Tibial nerve (tissue), 3 donors: ENCODE results near the gene TBX15.

Experiments
- POLR2A ChIP-seq, 2 donors: fragments of 450-650 bp; IDR thresholded peaks; one replicate each; pipeline ENCODE4 v1.6.1; 2017; ENCODE audit warnings: antibody characterized with exemption in 2 of 2, mild to moderate bottlenecking in 2 of 2, moderate library complexity in 2 of 2
- TF ChIP-seq, protein P1 (sequence below), 5 experiments: fragments of 200-600 bp in 3 of 5; fragments of 450-650 bp in 2 of 5; sonication (generic) in 3 of 5; IDR thresholded peaks; one replicate each; pipeline ENCODE4 v1.5.1; 2016 to 2019; ENCODE audit warnings: antibody characterized with exemption in 5 of 5, mild to moderate bottlenecking in 3 of 5, moderate library complexity in 2 of 5

DNA sequence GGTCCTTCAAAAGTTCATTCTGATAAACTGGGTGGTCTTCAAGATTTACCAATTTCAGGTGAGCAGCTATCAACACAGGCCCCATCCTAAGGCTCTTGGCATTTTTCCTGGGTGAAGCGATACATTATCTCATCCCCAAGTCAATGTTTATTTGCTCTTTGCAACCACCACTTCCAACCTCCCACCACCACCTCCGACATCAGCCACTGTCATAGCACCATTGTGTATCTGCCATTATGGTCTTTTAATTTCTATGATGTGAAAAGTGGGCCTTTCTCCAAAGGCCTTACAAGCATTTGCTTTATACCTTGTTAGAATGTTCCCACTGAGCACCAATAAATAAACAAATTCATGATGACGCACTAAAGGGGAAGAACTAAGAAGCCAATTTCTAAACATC is 47.2 kb downstream of the TBX15 start:
- no peak for TF ChIP-seq POLR2A (IDR thresholded peaks at IDR 0.05)
- TF ChIP-seq, protein P1, sequence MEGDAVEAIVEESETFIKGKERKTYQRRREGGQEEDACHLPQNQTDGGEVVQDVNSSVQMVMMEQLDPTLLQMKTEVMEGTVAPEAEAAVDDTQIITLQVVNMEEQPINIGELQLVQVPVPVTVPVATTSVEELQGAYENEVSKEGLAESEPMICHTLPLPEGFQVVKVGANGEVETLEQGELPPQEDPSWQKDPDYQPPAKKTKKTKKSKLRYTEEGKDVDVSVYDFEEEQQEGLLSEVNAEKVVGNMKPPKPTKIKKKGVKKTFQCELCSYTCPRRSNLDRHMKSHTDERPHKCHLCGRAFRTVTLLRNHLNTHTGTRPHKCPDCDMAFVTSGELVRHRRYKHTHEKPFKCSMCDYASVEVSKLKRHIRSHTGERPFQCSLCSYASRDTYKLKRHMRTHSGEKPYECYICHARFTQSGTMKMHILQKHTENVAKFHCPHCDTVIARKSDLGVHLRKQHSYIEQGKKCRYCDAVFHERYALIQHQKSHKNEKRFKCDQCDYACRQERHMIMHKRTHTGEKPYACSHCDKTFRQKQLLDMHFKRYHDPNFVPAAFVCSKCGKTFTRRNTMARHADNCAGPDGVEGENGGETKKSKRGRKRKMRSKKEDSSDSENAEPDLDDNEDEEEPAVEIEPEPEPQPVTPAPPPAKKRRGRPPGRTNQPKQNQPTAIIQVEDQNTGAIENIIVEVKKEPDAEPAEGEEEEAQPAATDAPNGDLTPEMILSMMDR (IDR thresholded peaks at IDR 0.05), result no peak
